ENCODE data around the gene RNF114.
"Not testable (repeated sequence)": the region's sequence is repeated elsewhere in the genome, so short reads cannot be mapped to it uniquely, and the experiment has no call there.

RNF114 gene

DNA sequence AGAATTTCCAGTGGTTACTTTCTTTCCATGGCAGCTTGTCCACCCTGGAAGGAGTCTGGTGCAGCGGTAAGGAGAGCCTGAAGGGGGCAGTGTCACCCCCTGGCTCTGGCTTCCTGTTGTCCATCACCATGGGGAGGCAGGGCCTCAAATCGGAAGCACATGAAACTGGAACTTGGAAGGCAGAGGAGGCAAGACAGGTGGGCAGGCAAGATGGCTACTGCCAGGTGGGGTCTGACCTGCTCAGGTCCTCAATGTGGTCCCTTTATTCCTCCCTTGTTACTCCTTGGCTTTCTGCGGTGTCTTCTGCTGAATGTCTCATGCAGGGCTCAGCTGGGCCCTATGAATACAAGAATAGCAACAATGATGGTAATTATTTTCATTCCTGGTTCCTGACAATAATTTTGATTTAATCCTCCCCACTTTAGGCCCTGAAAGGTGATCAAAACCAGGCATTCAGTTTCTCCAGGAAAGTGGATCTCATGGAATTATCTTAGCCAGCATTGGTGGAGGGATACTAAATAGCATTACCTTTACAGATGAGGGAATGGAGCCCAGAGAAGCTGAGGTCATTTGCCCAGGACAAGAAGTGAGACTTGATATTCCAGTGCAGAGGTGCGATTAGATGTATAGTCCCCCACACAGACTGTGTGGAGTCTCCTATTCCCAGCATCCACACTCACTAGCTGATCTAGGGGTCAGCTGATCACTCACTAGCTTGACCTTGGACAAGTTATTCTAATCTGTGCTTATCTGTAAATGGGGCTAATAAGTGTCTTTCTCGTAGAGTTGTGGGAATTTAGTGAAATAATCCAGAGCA is 29.0 kb downstream of the RNF114 start:
- no peak for DNase-seq (ENCODE audit: low read depth in 2 of 2)

- no peak for DNase-seq (ENCODE audit: low read depth in 2 of 2)
Measured at GRCh38 chr20:49965781-49966305, 29.6 kb downstream of the RNF114 start.

- DNase-seq (ENCODE audit: low read depth in 2 of 2) = no peak
Measured at GRCh38 chr20:49966861-49967260, 30.7 kb downstream of the RNF114 start.

- no peak for DNase-seq (ENCODE audit: low read depth in 2 of 2)
Measured at GRCh38 chr20:49969234-49969633, 33.0 kb downstream of the RNF114 start.

DNA sequence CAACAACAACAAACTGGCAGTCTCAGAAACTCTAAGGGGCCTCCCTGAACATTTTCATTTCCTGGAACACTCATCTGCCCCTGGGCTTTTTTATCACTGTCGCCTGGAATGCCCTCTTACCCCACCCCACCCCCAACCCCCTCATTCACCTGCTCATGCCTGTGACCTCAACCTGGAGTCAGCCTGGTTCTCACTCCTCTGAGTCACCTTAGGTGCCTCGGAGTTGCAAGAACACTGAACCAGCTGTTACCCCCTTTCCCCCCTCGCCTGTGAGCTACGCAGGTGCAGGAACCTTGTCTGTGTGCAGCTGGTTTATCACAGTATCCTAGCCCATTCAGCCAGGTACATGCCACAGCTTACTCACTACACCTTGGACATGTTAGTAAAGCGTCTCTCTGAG is 33.7 kb downstream of the RNF114 start:
- DNase-seq (ENCODE audit: low read depth in 2 of 2) = no peak

DNA sequence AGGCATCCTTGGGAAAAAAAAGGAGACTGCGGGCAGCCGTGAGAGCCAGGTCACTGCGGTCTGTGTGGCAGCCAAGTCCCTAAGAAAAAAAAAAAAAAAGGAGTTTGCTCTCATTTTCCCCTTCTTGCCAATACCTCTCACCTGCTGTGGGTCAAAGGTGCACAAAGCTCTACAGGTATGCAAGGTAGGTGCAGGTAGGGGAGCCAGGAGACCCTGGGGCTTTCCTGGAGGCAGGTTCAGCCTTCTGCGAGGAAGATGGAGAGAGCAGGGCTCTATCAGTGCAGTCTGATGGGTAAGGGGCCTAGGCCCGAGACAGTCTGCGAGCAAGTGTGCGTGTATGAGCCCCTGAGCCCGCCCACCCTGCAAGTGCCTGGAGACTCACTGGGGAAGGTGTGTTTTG is 34.3 kb downstream of the RNF114 start:
- no peak for DNase-seq (ENCODE audit: low read depth in 2 of 2)

DNA sequence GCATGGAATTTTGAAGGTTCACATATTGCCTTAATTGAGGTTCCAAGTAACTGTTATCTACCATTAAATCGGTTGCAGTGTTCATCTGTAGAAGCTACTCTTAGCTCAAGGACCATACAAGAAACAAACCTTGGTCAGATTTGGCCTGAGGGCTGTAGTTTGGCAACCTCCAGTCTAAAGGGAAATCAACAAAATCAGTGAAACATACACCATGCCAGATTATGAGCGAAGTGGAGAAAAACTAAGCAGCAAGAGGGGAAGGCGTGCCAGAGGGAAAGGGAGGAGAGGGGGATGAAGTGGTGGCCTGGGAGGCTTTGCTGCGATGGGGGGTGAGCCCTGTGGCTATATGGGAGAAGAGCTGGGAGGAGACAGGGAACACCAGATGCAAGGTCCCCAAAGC is 37.8 kb downstream of the RNF114 start:
- no peak for DNase-seq (ENCODE audit: low read depth in 2 of 2)

DNA sequence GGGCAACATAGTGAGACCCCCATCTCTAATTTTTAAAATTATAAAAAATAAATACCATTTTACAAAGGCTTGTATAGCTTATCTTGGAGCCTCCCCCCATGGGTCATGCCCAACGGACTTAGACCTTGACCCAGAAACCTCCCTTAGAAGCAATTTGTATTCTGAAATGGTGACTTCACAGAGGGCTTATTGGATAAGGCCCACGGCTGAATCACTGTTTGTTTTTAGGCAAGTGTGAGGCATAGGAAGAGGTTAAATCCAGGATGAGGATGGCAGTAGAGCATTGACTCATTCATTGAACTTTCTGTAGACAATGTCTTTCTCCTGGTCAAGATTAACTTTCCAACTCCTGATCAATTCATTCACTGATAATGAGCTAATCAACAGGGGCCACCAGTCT is 40.3 kb downstream of the RNF114 start:
- DNase-seq (ENCODE audit: low read depth in 2 of 2) = no peak

DNA sequence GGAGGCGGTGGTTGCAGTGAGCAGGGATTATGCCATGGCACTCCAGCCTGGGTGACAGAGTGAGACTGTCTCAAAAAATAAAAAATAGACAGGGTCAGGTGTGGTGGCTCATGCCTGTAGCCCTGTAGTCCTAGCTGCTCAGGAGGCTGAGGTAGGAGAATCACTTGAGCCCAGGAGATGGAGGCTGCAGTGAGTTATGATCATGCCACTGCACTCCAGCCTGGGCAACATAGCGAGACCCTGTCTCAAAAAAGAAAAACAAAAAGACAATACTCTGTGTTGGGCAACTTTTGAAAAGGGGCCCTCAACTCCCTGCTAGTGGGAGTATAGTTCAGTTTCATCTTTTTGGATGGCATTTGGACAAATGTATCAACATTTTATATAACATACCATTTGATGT is 41.5 kb downstream of the RNF114 start:
- DNase-seq (ENCODE audit: low read depth in 2 of 2) = not testable (repeated sequence)

DNA sequence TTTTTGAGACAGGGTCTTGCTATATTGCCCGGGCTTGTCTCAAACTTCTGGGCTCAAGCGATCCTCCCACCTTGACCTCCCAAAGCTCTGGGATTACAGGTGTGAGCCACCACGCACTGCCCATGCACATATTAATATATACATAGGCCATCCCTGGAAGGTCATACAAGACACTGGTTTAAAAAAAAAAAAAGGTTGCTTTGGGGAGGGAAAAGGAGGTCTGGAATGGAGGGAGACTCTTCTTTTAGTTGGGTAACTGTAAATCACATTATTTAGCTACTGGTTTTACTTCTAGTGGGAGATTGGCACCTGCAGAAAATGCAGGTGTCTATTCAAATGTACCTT is 42.5 kb downstream of the RNF114 start:
- DNase-seq (ENCODE audit: low read depth in 2 of 2) = no peak

DNA sequence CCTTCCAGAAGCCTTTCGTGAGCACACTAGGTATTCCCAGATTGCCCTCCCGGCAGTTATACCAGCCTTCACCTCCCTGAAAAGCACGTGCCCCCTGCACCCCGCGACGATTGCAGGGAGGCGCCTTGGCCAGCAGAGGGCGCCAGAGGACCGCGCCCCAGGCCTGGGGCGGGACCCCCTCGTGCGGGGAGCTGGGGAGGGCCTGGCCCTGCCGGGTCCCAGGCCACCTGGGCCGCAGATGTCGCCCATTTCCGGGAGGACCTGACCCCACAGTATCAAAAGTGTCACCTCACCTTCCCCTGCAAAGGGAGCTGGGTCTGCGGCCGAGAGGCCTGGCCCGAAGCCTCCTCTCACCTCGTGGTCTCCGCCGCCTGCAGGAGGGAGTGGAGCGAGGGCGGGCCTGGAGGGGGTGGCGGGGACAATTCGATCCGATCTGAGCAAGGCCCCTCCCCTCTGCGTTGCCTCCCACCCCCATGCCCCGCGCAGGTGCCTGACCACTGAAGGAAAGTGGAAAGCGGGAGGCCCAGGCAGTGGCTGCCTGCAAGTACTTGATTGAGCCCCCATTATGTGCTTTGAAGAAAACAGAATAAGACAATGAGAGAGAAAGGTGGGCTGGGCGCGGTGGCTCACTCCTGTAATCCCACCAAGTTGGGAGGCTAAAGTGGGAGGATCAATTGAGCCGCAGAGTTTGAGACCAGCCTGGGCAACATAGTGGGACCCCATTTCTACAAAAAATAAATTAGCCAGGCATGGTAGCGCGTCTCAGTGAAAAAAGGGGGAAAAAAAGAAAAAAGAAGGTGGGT is 43.0 kb downstream of the RNF114 start:
- peak; percentile 49 to 52 for DNase-seq (ENCODE audit: low read depth in 2 of 2)

DNA sequence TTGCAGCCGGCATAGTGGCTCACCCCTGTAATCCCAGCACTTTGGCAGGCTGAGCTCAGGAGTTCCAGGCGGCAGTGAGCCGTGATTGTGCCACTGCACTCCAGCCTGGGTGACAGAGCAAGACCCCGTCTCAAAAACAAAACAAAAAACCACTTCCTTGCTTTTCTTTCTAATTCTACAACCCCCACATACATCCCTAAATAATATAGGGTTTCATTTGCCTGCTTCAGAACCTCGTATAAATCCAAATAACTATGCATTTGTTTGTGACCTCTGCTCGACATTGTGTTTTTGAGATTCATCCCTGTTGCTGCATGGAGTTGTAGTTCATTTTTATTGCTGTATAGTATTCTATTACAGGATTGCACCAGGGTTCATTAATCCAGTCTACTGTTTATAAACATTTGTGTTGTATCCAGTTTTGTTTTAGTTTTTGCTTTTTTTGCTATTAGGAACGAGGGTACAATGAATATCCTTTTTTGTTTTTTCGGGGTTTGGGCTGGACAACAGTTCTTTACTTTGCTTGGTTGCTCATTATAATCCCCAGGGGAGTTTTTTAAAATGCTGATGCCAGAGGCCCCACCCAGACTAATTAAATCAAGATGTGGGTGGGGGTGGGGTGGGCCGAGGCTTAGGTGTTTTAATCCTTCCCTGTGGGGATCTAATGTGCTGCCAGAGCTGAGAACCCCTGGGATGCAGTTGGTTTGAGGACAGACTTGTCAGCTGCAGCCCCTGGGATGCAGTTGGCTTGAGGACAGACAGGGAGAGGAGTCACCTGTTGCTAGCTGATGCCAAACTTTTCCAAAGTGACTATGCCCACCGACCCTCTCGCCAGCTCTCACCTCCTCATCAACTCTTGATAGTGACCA is 44.2 kb downstream of the RNF114 start:
- no peak for DNase-seq (ENCODE audit: low read depth in 2 of 2)

- DNase-seq (ENCODE audit: low read depth in 2 of 2) = no peak
Measured at GRCh38 chr20:49981218-49982071, 45.2 kb downstream of the RNF114 start.

- no peak for DNase-seq (ENCODE audit: low read depth in 2 of 2)
Measured at GRCh38 chr20:49982072-49982345, 45.8 kb downstream of the RNF114 start.

DNA sequence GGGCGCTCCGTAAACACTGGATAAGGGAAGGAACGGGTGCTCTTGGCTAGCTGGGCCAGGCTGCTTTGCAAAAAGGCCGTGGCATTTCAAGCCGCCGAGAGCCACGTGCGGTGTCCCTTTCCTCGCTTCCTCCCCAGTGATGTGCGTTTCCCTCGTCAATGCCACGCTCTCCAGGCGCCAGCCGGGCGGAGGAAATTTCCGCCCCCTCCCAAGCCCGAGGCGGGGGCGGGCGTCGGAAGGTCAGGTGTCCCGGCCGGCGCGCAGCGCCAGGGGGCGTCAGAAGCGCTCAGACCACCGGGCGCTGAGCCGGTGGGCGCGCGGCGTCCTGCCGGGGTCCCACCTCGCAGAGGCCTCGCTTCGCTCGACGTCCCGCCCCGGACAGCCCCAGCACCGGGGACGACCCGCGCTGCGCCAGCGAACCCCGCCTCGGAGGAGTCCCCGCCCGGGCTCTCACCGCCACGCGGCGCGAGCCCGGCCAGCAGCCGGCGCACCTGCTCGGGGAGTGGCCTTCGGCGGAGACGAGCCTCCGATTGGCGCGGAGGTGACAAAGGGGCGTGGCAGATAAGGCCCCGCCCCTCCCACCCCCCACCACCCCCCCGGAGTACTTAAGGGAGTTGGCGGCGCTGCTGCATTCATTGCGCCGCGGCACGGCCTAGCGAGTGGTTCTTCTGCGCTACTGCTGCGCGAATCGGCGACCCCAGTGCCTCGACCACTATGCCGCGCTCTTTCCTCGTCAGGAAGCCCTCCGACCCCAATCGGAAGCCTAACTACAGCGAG is 46.3 kb downstream of the RNF114 start, which contains the start of gene SNAI1:
Gene SNAI1, plus strand, starts transcription at position 635 of the 777 bp plus-strand sequence. Its CDS starts 80 bp downstream, at position 715.
- DNase-seq (ENCODE audit: low read depth in 2 of 2) = peak; percentile 58 to 61

DNA sequence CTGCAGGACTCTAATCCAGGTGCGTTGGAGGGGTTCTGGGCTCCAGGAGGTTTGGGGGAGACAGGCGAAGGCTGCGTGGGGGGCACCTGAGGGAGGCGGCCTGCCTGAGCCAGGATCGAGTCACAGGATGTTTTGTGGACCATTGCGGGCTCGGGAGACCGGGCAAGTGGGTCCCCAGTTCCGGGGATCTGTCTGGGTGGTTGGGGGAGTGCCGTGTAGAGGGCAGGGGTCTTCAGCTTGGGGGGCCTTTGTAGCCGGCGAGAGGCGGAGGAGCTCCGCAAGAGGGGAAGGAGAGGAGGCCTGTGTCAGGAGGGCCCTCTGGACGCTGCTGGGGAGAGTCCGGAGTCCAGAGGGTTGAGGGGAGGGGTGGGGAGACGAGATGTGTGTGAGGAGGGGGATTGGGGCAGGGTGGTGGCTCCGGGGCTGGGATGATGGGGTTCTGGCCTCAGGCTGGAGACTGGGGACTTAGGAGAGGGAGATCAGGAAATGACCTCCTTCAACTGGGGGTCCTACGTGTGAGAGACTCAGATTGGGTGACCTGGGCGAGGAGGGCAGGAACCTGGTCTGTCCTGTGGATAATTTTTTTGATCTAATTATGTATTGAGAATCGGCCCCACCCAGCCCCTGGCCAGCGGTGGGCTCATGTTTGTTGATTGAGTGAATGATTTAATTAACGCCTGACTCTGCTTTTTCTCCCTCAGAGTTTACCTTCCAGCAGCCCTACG is 47.1 kb downstream of the RNF114 start:
- no peak for DNase-seq (ENCODE audit: low read depth in 2 of 2)

DNA sequence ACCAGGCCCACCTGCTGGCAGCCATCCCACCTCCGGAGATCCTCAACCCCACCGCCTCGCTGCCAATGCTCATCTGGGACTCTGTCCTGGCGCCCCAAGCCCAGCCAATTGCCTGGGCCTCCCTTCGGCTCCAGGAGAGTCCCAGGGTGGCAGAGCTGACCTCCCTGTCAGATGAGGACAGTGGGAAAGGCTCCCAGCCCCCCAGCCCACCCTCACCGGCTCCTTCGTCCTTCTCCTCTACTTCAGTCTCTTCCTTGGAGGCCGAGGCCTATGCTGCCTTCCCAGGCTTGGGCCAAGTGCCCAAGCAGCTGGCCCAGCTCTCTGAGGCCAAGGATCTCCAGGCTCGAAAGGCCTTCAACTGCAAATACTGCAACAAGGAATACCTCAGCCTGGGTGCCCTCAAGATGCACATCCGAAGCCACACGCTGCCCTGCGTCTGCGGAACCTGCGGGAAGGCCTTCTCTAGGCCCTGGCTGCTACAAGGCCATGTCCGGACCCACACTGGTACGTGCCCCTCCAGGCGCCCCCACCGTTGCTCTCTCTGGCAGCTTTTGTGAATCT is 47.7 kb downstream of the RNF114 start:
- no peak for DNase-seq (ENCODE audit: low read depth in 2 of 2)

- no peak for DNase-seq (ENCODE audit: low read depth in 2 of 2)
Measured at GRCh38 chr20:49984426-49985153, 48.4 kb downstream of the RNF114 start.

- DNase-seq (ENCODE audit: low read depth in 2 of 2) = no peak
Measured at GRCh38 chr20:49985157-49985556, 49.0 kb downstream of the RNF114 start.

Measured in activated CD4-positive, alpha-beta T cell treated with anti-CD3 and anti-CD28 coated beads for 24 hours (primary cell).